Kidney epithelial cell (primary cell): ENCODE results near the gene PHC1. TPM values are rescaled to one million over a fixed set of nuclear protein-coding genes. Genes with fewer than 3 reads are reported as not detected.

Experiments used
- DNase-seq: peaks from one replicate; pipeline ENCODE4 v3.0.0-alpha.2; 2010; ENCODE audit warnings: low read depth
- H3K27me3 ChIP-seq: 2 replicates; pipeline ENCODE4 v1.6.0; 2011; ENCODE audit warnings: low read length; ENCODE audit not compliant: control insufficient read depth, insufficient read depth
- H3K36me3 ChIP-seq: 2 replicates; pipeline ENCODE4 v1.5.1; 2011; ENCODE audit warnings: low read length; ENCODE audit not compliant: control insufficient read depth, insufficient read depth
- H3K4me3 ChIP-seq: 2 replicates; pipeline ENCODE4 v1.5.1; 2011; ENCODE audit warnings: low read depth, mild to moderate bottlenecking, control low read depth, low read length
- CTCF ChIP-seq: IDR thresholded peaks from 2 replicates; pipeline ENCODE4 v1.5.1; 2011; ENCODE audit warnings: mild to moderate bottlenecking, moderate library complexity, low read length, control low read depth, inconsistent platforms; ENCODE audit not compliant: insufficient read depth, poor library complexity, severe bottlenecking
- total RNA-seq: library from RNA; depleted of rRNA; stranded (reverse); fragments of >200 nt; gene quantifications from 2 replicates; pipeline ENCODE4 v1.2.3, GENCODE V29; 2015

PHC1 gene
- total RNA-seq, 1 donor from 2014 or later, result 67.8 TPM

- Histone ChIP-seq H3K27me3 (no peaks in the 10 kb centered on the region), H3K4me3 (no peak overlapping the region), H3K36me3 (peaks cover 4% of the 10 kb centered on the region)
- DNase-seq, result no peak
- TF ChIP-seq CTCF, result no peak
Observed at GRCh38 chr12:8941691-8942478, 27.6 kb downstream of the PHC1 start.

GRCh38 chr12:8943565-8944186, 29.4 kb downstream of the PHC1 start:
- Histone ChIP-seq H3K4me3 (no peak overlapping the region), H3K36me3 (peaks cover 4% of the 10 kb centered on the region), H3K27me3 (no peaks in the 10 kb centered on the region)

GRCh38 chr12:8946733-8947132, 32.4 kb downstream of the PHC1 start:
- Histone ChIP-seq H3K4me3 (no peak overlapping the region), H3K27me3 (no peaks in the 10 kb centered on the region), H3K36me3 (peaks cover 4% of the 10 kb centered on the region)
- TF ChIP-seq CTCF, result no peak
- DNase-seq, result no peak

More at GRCh38 chr12:8943565-8944186, 29.4 kb downstream of the PHC1 start:
- TF ChIP-seq CTCF, result no peak
- no peak for DNase-seq

GRCh38 chr12:8947737-8948136, 33.4 kb downstream of the PHC1 start:
- TF ChIP-seq CTCF, result no peak
- peaks cover 4% of the 10 kb centered on the region for H3K36me3 ChIP-seq
- no peak overlapping the region for H3K4me3 ChIP-seq
- no peaks in the 10 kb centered on the region for H3K27me3 ChIP-seq
- DNase-seq, result no peak

- DNase-seq, result no peak
- Histone ChIP-seq H3K27me3 (no peaks in the 10 kb centered on the region), H3K36me3 (no peaks in the 10 kb centered on the region), H3K4me3 (peak overlapping the region; percentile 85)
- no peak for TF ChIP-seq CTCF
Observed at GRCh38 chr12:8948701-8949341, 34.5 kb downstream of the PHC1 start.
